Endothelial cell of umbilical vein (primary cell): Measurements from ENCODE around the gene ATG7. TPM values are rescaled to one million over a fixed set of nuclear protein-coding genes. Genes with fewer than 3 reads are reported as not detected.

ENCODE experiments used
- BruUV-seq: library from RNA; stranded (reverse); fragments of 400-500 nt; replicated peaks from 2 replicates; lab custom pipeline; 2021; lab: Mats Ljungman, UMichigan
- CTCF ChIA-PET: fragments of 300-600, 350-600 bp; sonication (Branson Sonifier 250); formaldehyde crosslinking; loops from one replicate; lab custom pipeline; 2021; ENCODE audit warnings: antibody characterized with exemption, inconsistent platforms; lab: Charles Lee
- POLR2A ChIA-PET: fragments of 300-600, 350-600 bp; sonication (Branson Sonifier 250); formaldehyde crosslinking; loops from one replicate; lab custom pipeline; 2021; ENCODE audit warnings: antibody characterized with exemption, inconsistent platforms; lab: Charles Lee
- DNase-seq: peaks from one replicate; pipeline ENCODE4 v3.0.0-alpha.2; 2011; ENCODE audit warnings: low read depth, low spot score
- FAIRE-seq: peaks from 2 replicates; lab custom pipeline; 2011; peaks lifted over from hg19 to GRCh38; lab: Jason Lieb, UNC
- H2AFZ ChIP-seq: 2 replicates; pipeline ENCODE4 v1.6.0; 2012; ENCODE audit warnings: low read depth, low read length, control low read depth, inconsistent platforms
- H3K27ac ChIP-seq: 2 replicates; pipeline ENCODE4 v1.5.1; 2011; ENCODE audit warnings: low read depth, mild to moderate bottlenecking, control low read depth, low read length, moderate library complexity; ENCODE audit not compliant: insufficient read depth
- H3K27me3 ChIP-seq, 2 experiments: 2 replicates each; pipeline versions ENCODE4 v1.6.0 to v1.6.1; 2011; ENCODE audit warnings: low read length in 2 of 2, mixed read lengths in 1 of 2; ENCODE audit not compliant: control insufficient read depth in 2 of 2, insufficient read depth in 2 of 2
- H3K36me3 ChIP-seq, 2 experiments: 2 replicates in 1 of 2; 3 replicates in 1 of 2; pipeline ENCODE4 v1.5.1; 2011; ENCODE audit warnings: low read length in 2 of 2, mild to moderate bottlenecking in 1 of 2, moderate library complexity in 1 of 2; ENCODE audit not compliant: control insufficient read depth in 2 of 2, insufficient read depth in 2 of 2; ENCODE audit errors: extremely low read depth in 1 of 2
- H3K4me1 ChIP-seq: 3 replicates; pipeline ENCODE4 v1.5.1; 2011; ENCODE audit warnings: mild to moderate bottlenecking, low read length; ENCODE audit not compliant: control insufficient read depth, insufficient read depth; ENCODE audit errors: extremely low read depth
- H3K4me2 ChIP-seq: 2 replicates; pipeline ENCODE4 v1.6.1; 2011; ENCODE audit warnings: low read length, control low read depth, mixed read lengths; ENCODE audit not compliant: insufficient read depth
- H3K4me3 ChIP-seq, 3 experiments: fragments of 200-600 bp in 1 of 3; sonication (generic), shearing (Covaris generic) in 1 of 3; replicated peaks in 1 of 3; 2 replicates each; pipeline ENCODE4 v1.5.1; 2011 to 2016; ENCODE audit warnings: control low read depth in 3 of 3, low read length in 3 of 3, mild to moderate bottlenecking in 2 of 3, inconsistent platforms in 1 of 3, low read depth in 1 of 3, moderate library complexity in 1 of 3; ENCODE audit not compliant: insufficient read depth in 1 of 3
- H3K79me2 ChIP-seq: 2 replicates; pipeline ENCODE4 v1.6.0; 2012; ENCODE audit warnings: low read length, inconsistent platforms; ENCODE audit not compliant: control insufficient read depth, insufficient read depth
- H3K9ac ChIP-seq: replicated peaks from 2 replicates; pipeline ENCODE3; 2011; ENCODE audit warnings: low read length, control low read depth; ENCODE audit not compliant: insufficient read depth; ENCODE audit errors: extremely low read depth
- H3K9me1 ChIP-seq: replicated peaks from 3 replicates; pipeline ENCODE4 v1.6.0; 2011; ENCODE audit warnings: mild to moderate bottlenecking, low read length; ENCODE audit not compliant: control insufficient read depth, insufficient read depth; ENCODE audit errors: extremely low read depth
- H3K9me3 ChIP-seq: replicated peaks from 2 replicates; pipeline ENCODE4 v1.5.1; 2012; ENCODE audit warnings: low read length, inconsistent platforms; ENCODE audit not compliant: control insufficient read depth, insufficient read depth
- H4K20me1 ChIP-seq: replicated peaks from 2 replicates; pipeline ENCODE3; 2011; ENCODE audit warnings: mild to moderate bottlenecking, low read length; ENCODE audit not compliant: control insufficient read depth, insufficient read depth; ENCODE audit errors: extremely low read depth
- EZH2 ChIP-seq: IDR thresholded peaks from 2 replicates; pipeline ENCODE4 v1.6.1; 2012; ENCODE audit warnings: borderline replicate concordance, low read depth, mild to moderate bottlenecking, moderate library complexity, low read length, inconsistent platforms; ENCODE audit not compliant: severe bottlenecking
- FOS ChIP-seq: IDR thresholded peaks from 2 replicates; pipeline ENCODE4 v1.6.1; 2011; ENCODE audit warnings: mild to moderate bottlenecking, low read length, moderate library complexity, borderline replicate concordance; ENCODE audit not compliant: insufficient read depth
- GATA2 ChIP-seq: IDR thresholded peaks from 2 replicates; pipeline ENCODE4 v1.7.0; 2011; ENCODE audit warnings: low read depth, mild to moderate bottlenecking, moderate library complexity, mixed read lengths, low read length; ENCODE audit not compliant: insufficient read length, insufficient read depth
- JUN ChIP-seq: IDR thresholded peaks from 2 replicates; pipeline ENCODE4 v1.6.1; 2011; ENCODE audit warnings: borderline replicate concordance, low read depth; ENCODE audit not compliant: insufficient read length, insufficient read depth
- MYC ChIP-seq: IDR thresholded peaks from one replicate; pipeline ENCODE4 v1.6.1; 2011; ENCODE audit warnings: mild to moderate bottlenecking, low read depth, low read length
- POLR2A ChIP-seq: IDR thresholded peaks from 2 replicates; pipeline ENCODE4 v1.6.1; 2012; ENCODE audit warnings: low read depth, mild to moderate bottlenecking, control low read depth, low read length
- POLR2AphosphoS5 ChIP-seq: IDR thresholded peaks from 2 replicates; pipeline ENCODE4 v1.6.1; 2012; ENCODE audit warnings: low read depth, mild to moderate bottlenecking, control low read depth, low read length, moderate library complexity; ENCODE audit not compliant: insufficient read depth
- dilution Hi-C: fragments of 300-500 bp; cut with MboI; formaldehyde crosslinking; loops from one replicate; pipeline ENCODE4 v1.15.0; 2019; ENCODE audit warnings: low sequenced_read_pairs; ENCODE audit not compliant: extremely low pct_ligation_motif_present
- intact Hi-C: fragments of 100-400 bp; cut with micrococcal nuclease; formaldehyde crosslinking; loops from one replicate; pipeline ENCODE4 v1.10.0; 2022
- polyA plus RNA-seq, 4 experiments: library from polyadenylated mRNA; depleted of rRNA in 3 of 4; stranded (reverse) in 3 of 4; unstranded in 1 of 4; fragments of >200 nt; gene quantifications; 2 replicates each; pipeline versions ENCODE4 v1.2.1 to v1.2.3, GENCODE V29; 2011 to 2012; ENCODE audit warnings: missing spikeins in 1 of 4
- total RNA-seq: library from RNA; stranded (reverse); gene quantifications from 2 replicates; pipeline ENCODE4 v1.2.3, GENCODE V29; 2021
- TF ChIP-seq, protein P1 (sequence below): IDR thresholded peaks from 2 replicates; pipeline ENCODE4 v1.6.1; 2011; ENCODE audit not compliant: insufficient read depth, insufficient read length
- TF ChIP-seq, protein P2 (sequence below), 2 donors: IDR thresholded peaks; 1 replicate in 1 of 2; 2 replicates in 1 of 2; pipeline ENCODE4 v1.5.1; 2011; ENCODE audit warnings: low read length in 2 of 2, mild to moderate bottlenecking in 2 of 2, moderate library complexity in 2 of 2, control low read depth in 1 of 2, inconsistent platforms in 1 of 2, low read depth in 1 of 2; ENCODE audit not compliant: insufficient read depth in 1 of 2; ENCODE audit errors: extremely low read depth in 1 of 2

Gene ATG7
- total and polyA plus RNA-seq, 2 donors (not counting 3 experiments of a cell fraction or from before 2014, with no cell fraction given) = 30.8 to 48.3 TPM

DNA sequence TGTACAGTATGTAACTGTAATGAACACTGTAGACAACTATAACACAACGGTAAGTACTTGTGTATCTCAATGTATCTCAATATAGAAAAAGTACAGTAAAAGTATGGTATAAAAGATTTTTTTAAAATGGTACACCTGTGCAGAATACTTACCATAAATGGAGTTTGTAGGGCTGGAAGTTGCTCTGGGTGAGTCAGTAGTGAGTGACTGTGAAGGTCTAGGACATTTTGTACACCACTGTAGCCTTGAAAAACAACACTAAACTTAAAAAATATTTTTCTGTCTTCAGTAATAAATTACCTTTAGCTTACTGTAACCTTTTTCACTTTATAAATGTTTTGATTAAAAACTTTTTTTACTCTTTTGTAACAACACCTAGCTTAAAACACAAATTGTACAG is 142.9 kb downstream of the ATG7 start:
- intact Hi-C loops = no loop called here
- H3K9ac ChIP-seq = no peak overlapping the region
- H3K9me1 ChIP-seq = no peaks in the 10 kb centered on the region
- H3K9me3 ChIP-seq = no peaks in the 10 kb centered on the region
- H3K27me3 ChIP-seq = no peaks in the 10 kb centered on the region
- H3K36me3 ChIP-seq = no peaks in the 10 kb centered on the region
- no TSS peak for BruUV-seq
- no peak overlapping the region for H3K4me2 ChIP-seq
- ChIA-PET POLR2A (no interaction called here), CTCF (interaction anchor here (1.3 kb wide), 1 partner anchor 24 kb away, joined by 4 read pairs; no protein-coding TSS in a partner anchor)
- H3K79me2 ChIP-seq = no peaks in the 10 kb centered on the region
- no peak overlapping the region for H3K27ac ChIP-seq
- no peak overlapping the region for H3K4me3 ChIP-seq
- FAIRE-seq (no peak), DNase-seq (no peak)
- TF ChIP-seq GATA2 = no peak
- TF ChIP-seq, protein P1, sequence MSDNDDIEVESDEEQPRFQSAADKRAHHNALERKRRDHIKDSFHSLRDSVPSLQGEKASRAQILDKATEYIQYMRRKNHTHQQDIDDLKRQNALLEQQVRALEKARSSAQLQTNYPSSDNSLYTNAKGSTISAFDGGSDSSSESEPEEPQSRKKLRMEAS = no peak
- peak; percentile 50 for TF ChIP-seq FOS
- TF ChIP-seq, protein P2, sequence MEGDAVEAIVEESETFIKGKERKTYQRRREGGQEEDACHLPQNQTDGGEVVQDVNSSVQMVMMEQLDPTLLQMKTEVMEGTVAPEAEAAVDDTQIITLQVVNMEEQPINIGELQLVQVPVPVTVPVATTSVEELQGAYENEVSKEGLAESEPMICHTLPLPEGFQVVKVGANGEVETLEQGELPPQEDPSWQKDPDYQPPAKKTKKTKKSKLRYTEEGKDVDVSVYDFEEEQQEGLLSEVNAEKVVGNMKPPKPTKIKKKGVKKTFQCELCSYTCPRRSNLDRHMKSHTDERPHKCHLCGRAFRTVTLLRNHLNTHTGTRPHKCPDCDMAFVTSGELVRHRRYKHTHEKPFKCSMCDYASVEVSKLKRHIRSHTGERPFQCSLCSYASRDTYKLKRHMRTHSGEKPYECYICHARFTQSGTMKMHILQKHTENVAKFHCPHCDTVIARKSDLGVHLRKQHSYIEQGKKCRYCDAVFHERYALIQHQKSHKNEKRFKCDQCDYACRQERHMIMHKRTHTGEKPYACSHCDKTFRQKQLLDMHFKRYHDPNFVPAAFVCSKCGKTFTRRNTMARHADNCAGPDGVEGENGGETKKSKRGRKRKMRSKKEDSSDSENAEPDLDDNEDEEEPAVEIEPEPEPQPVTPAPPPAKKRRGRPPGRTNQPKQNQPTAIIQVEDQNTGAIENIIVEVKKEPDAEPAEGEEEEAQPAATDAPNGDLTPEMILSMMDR (IDR thresholded peaks at IDR 0.05; ENCODE audit: extremely low read depth in 1 of 2, insufficient read depth in 1 of 2, low read depth in 1 of 2, low read length in 2 of 2) = no peak
- TF ChIP-seq MYC = no peak
- H2AFZ ChIP-seq = no peak overlapping the region
- H3K4me1 ChIP-seq = no peaks in the 10 kb centered on the region
- dilution Hi-C loops = no loop called here
- no peaks in the 10 kb centered on the region for H4K20me1 ChIP-seq

DNA sequence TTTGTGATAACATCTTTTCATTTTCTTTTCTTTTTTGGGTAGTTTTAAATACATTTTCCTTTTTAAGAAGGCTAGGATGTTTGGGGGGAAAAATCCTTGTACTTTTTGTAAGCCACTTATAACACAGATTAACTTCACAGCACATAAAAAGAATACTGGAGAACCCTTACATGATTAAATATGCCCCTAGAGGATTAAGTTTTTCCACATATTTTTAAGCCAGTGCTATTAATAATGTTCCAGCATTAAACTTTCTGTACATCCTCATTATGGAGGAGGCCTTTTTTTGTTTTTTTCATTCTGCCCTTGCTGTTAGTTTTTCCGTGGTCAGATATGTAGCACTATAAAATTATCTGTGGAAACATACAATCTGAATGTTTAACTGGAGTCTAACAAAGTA is 147.9 kb downstream of the ATG7 start:
- POLR2A ChIA-PET = no interaction called here
- BruUV-seq = no TSS peak
- H3K36me3 ChIP-seq = no peaks in the 10 kb centered on the region

More for the DNA sequence above, 147.9 kb downstream of the ATG7 start:
- H3K4me3 ChIP-seq = no peak overlapping the region
- CTCF ChIA-PET = interaction anchor here (0.8 to 1.2 kb wide), 2 partner anchors 29 to 104 kb away, joined by 3 read pairs; no protein-coding TSS in a partner anchor
- H3K4me2 ChIP-seq = no peak overlapping the region
- intact Hi-C loops = no loop called here
- no peak overlapping the region for H2AFZ ChIP-seq
- H3K27me3 ChIP-seq = no peaks in the 10 kb centered on the region
- no peaks in the 10 kb centered on the region for H3K79me2 ChIP-seq
- H3K9ac ChIP-seq = no peak overlapping the region
- H3K27ac ChIP-seq = no peak overlapping the region
- DNase-seq (no peak), FAIRE-seq (no peak)
- H4K20me1 ChIP-seq = no peaks in the 10 kb centered on the region
- TF ChIP-seq POLR2A (no peak), FOS (no peak), POLR2AphosphoS5 (no peak), JUN (no peak), GATA2 (no peak), EZH2 (no peak), MYC (no peak)
- TF ChIP-seq, protein P1 = no peak
- TF ChIP-seq, protein P2 (IDR thresholded peaks at IDR 0.05; ENCODE audit: extremely low read depth in 1 of 2, insufficient read depth in 1 of 2, low read depth in 1 of 2, low read length in 2 of 2) = no peak
- dilution Hi-C loops = no loop called here
- H3K9me3 ChIP-seq = no peaks in the 10 kb centered on the region
- no peaks in the 10 kb centered on the region for H3K4me1 ChIP-seq
- H3K9me1 ChIP-seq = no peaks in the 10 kb centered on the region
